Measurements from ENCODE around the gene CCDC188.

CCDC188 gene

GRCh38 chr22:20150381-20151275 is at the start of gene CCDC188:
TSS of gene CCDC188 (minus strand) at chr22:20151055. CDS start at chr22:20150986, 69 bp downstream.
- CTCF ChIA-PET = no interaction called here

More at GRCh38 chr22:20150381-20151275, at the start of gene CCDC188:
- POLR2A ChIA-PET = interaction anchor here (0.7 kb wide), 1 partner anchor 169 kb away, joined by 3 read pairs; no protein-coding TSS in a partner anchor
- H3K36me3 ChIP-seq (ENCODE audit: control insufficient read depth in 2 of 2, insufficient read depth in 1 of 2, low read length in 2 of 2) = peaks cover 0 to 1% of the 10 kb centered on the region in 2 experiments; a peak in 1 of 3 replicates
- no peaks in the 10 kb centered on the region for H3K9me3 ChIP-seq (ENCODE audit: control insufficient read depth, insufficient read depth, low read depth, low read length)
- H3K4me3 ChIP-seq (ENCODE audit: low read depth, low read length) = no peak within 1 kb of the TSS
- no peak within 1 kb of the TSS for H3K27ac ChIP-seq (ENCODE audit: extremely low read depth, low read depth, low read length)
- no peaks in the 10 kb centered on the region for H3K4me1 ChIP-seq (ENCODE audit: control insufficient read depth, insufficient read depth, low read length)
- TF ChIP-seq ZNF132 (tag by site-specific recombination; IDR thresholded peaks at IDR 0.05; ENCODE audit: borderline replicate concordance) (no peak), ZNF280D (tag by site-specific recombination; IDR thresholded peaks at IDR 0.05) (no peak), ZNF610 (tag by site-specific recombination; IDR thresholded peaks at IDR 0.05; ENCODE audit: borderline replicate concordance) (no peak), ZNF677 (tag by site-specific recombination; IDR thresholded peaks at IDR 0.05) (no peak), ZNF664 (tag by site-specific recombination; IDR thresholded peaks at IDR 0.05) (no peak), YY1 (tag by site-specific recombination; IDR thresholded peaks at IDR 0.05) (no peak), KLF1 (tag by site-specific recombination; IDR thresholded peaks at IDR 0.05) (peak; percentile 74), ZNF670 (tag by site-specific recombination; IDR thresholded peaks at IDR 0.05; ENCODE audit: low read depth) (no peak), ZSCAN16 (tag by site-specific recombination; IDR thresholded peaks at IDR 0.05) (no peak), ZBTB26 (tag by site-specific recombination; optimal IDR thresholded peaks at IDR 0.05) (no peak), ZNF518A (tag by site-specific recombination; conservative IDR thresholded peaks at IDR 0.05; ENCODE audit: low read depth) (no peak), ZNF544 (tag by site-specific recombination; IDR thresholded peaks at IDR 0.05) (no peak), KLF17 (tag by site-specific recombination; IDR thresholded peaks at IDR 0.05) (no peak), ZNF792 (tag by site-specific recombination; IDR thresholded peaks at IDR 0.05) (no peak), ZNF114 (tag by site-specific recombination; IDR thresholded peaks at IDR 0.05) (no peak), ZFHX2 (tag by site-specific recombination; conservative IDR thresholded peaks at IDR 0.05) (no peak), ZNF311 (tag by site-specific recombination; IDR thresholded peaks at IDR 0.05; ENCODE audit: borderline replicate concordance) (no peak), ZNF37A (tag by site-specific recombination; IDR thresholded peaks at IDR 0.05) (no peak), KLF8 (tag by site-specific recombination; IDR thresholded peaks at IDR 0.05) (peak; percentile 54; the same call in 1 of the 2 replicates), ZNF692 (tag by site-specific recombination; IDR thresholded peaks at IDR 0.05) (0 out of 2 replicates have a peak, but pooled peaks have one; percentile 35)
